Ramos (cell line): ENCODE data around the gene CTCFL.

Source experiments
- in situ Hi-C: fragments of 300-500 bp; cut with MboI; formaldehyde crosslinking; loops from one replicate; pipeline ENCODE4 v1.14.3; 2022; ENCODE audit warnings: low sequenced_read_pairs; ENCODE audit not compliant: unreplicated experiment

The CTCFL gene

GRCh38 chr20:57561356-57562279, 36.7 kb upstream of the CTCFL start:
- in situ Hi-C loops = no loop called here

GRCh38 chr20:57560554-57561355, 35.8 kb upstream of the CTCFL start, which contains the start of gene PCK1:
PCK1 (plus strand) TSS chr20:57561110; CDS start chr20:57561412, 302 bp downstream.
- in situ Hi-C loops = no loop called here

- in situ Hi-C loops = no loop called here
Observed at GRCh38 chr20:57559658-57560553, 35.0 kb upstream of the CTCFL start.

DNA sequence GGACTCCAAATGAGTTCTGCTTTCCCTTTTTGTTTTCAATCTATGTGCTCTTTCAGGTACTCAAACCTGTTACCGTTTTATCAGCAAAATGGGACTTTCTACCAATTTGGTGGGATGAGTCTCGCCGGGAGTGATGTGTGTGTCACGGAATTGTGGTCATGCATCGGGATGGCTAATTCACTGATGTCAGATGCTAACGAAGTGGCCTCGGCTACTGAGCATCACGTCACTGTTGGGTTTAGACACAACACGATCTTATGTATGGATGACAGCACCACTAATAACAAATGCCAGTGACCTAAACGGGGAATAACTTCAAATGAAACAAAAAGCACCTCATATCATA, 34.3 kb upstream of the CTCFL start:
- in situ Hi-C loops = no loop called here

- in situ Hi-C loops = no loop called here
Observed at GRCh38 chr20:57558614-57559288, 33.8 kb upstream of the CTCFL start.

- in situ Hi-C loops = no loop called here
Observed at GRCh38 chr20:57557926-57558613, 33.1 kb upstream of the CTCFL start.

DNA sequence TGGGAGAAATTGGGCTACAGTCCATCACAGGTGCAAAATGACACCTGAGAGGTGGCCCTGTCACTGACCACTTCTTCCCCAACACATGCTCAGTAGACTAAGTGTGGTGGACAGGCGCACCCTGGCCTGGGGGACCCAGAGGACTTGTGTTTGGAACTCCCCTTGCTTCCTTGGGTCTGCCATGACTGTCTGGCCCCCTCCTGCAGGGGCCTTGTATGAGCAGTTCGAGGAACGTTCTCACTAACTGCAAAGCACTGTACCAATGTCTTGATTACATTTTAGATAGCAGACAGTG, 32.0 kb upstream of the CTCFL start:
- in situ Hi-C loops = no loop called here

- in situ Hi-C loops = no loop called here
Observed at GRCh38 chr20:57555457-57556184, 30.7 kb upstream of the CTCFL start.

GRCh38 chr20:57553376-57554018, 28.6 kb upstream of the CTCFL start:
- in situ Hi-C loops = no loop called here

GRCh38 chr20:57552471-57552870, 27.5 kb upstream of the CTCFL start:
- in situ Hi-C loops = no loop called here

DNA sequence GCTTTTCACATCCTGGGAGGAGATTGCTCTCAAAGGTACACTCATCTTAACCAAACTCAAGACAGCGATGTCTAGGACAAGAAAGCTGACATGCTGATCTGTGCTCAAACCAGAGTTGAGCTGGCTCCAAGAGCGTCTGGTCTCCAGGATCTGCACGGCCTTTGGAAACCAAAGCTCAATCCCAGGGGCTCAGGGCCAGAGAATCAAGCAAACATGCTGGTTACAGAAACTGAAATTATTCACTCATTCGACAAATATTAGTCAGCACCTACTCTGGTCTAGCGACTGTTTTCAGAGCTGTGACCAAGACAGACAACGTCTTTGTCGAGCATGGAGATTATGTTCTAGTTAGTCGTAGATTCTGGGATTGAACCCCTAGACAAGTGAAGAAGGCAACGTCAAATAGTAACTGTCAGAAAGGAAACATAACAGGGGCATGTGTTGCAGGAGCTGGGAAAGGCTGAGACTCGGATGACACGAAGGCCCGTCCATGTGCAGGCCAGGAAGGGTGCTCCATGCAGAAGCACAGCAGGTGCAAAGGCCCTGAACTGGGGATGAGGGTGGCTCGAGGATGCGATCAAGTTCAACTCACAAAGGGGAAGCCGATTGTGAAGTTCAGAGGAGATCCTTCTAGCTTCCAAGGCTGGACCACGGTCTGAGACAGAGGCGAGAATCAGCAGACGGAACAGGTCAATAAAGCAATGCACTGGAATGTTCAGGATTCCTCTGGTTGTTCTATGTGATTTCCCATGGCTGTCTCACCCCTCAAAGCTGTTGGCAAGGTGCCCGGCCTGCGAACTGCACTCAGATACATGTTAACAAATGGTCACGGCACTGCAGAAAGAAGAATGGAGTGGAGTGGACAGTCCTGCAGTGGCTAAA, 23.5 kb upstream of the CTCFL start:
- in situ Hi-C loops = no loop called here

GRCh38 chr20:57546956-57547649, 22.2 kb upstream of the CTCFL start:
- in situ Hi-C loops = no loop called here

DNA sequence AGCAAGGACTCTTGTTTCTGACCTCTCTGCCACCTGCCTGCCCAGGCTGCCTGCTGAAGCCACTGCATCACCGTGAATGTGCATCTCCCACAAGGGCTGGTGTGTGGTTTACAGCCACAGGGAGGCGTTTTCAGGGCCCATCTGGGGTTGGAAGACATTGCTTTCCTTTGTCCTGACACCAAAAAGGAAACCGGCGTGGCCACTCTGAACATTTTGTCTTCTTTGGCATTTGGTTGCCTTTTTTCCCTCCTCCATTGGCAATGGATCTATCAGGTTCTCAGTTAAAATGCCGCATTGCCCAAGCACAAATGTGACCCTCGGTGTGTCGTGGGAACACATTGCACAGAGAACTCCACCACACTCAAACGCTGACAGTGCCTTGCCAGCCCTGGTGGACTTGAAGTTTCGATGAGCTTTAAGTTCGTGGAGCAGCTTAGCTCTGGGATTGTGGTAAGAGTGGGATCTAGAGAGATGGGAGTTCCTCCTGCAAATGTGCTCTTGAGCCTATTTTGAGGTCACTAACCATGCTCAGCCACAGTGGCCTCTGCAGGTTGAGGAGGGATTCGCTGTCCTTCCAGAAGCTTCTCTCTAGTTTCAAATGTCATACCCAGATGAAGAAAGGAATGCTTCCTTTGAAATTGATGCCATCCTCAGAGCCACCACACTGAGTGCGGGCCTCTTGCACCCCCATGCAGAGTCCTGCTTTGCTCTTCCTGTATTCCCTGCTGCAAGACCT, 21.2 kb upstream of the CTCFL start:
- in situ Hi-C loops = no loop called here

- in situ Hi-C loops = no loop called here
Observed at GRCh38 chr20:57544838-57545564, 20.1 kb upstream of the CTCFL start.

DNA sequence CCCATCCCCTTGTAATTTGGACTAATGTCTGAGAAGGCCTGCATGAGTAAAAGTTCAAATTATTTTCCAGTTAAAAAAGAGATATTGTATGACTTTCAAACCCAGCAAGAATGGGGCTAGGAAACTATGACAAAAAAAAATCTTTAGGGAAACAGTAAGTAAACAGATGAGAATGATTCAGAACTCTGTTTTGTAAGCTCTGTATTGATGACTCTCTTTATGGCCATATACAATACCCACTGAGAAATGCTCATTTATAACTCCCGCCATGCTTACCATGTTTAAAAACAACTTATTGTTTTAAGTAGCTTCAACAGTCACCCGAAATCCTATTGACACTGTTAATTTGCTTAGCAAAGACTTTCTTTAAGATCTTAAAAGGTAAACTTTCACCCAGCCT, 18.8 kb upstream of the CTCFL start:
- in situ Hi-C loops = no loop called here
